Nephron (organoid): ENCODE data around the gene NGB.

ENCODE experiments used
- H3K27ac Mint-ChIP-seq, 3 experiments: 2 replicates each; pipeline ENCODE4 v1.8.0; 2020; ENCODE audit warnings: mixed read lengths in 3 of 3, mild to moderate bottlenecking in 2 of 3, moderate library complexity in 1 of 3
- H3K27me3 Mint-ChIP-seq: 2 replicates; pipeline ENCODE4 v1.8.0; 2021; ENCODE audit warnings: low read depth, mild to moderate bottlenecking, moderate library complexity, mixed read lengths
- H3K36me3 Mint-ChIP-seq: 2 replicates; pipeline ENCODE4 v1.8.0; 2020; ENCODE audit warnings: low read depth, mixed read lengths
- H3K4me1 Mint-ChIP-seq: 2 replicates; pipeline ENCODE4 v1.8.0; 2020; ENCODE audit warnings: mixed read lengths
- H3K4me3 Mint-ChIP-seq, 3 experiments: 2 replicates each; pipeline ENCODE4 v1.8.0; 2020; ENCODE audit warnings: mild to moderate bottlenecking in 3 of 3, mixed read lengths in 3 of 3, moderate library complexity in 2 of 3
- H3K9me3 Mint-ChIP-seq: 2 replicates; pipeline ENCODE4 v1.8.0; 2020; ENCODE audit warnings: mixed read lengths
- CTCF ChIP-seq, 3 experiments: fragments of 200-600 bp; sonication (generic); IDR thresholded peaks; one replicate each; pipeline ENCODE4 v1.5.0; 2021; ENCODE audit warnings: antibody characterized with exemption in 3 of 3; ENCODE audit not compliant: unreplicated experiment in 3 of 3

NGB gene

GRCh38 chr14:77278461-77279230, 7.6 kb upstream of the NGB start:
- Mint-ChIP-seq H3K36me3 (peaks cover 17% of the 10 kb centered on the region), H3K4me1 (no peaks in the 10 kb centered on the region), H3K27ac (no peak overlapping the region), H3K27me3 (peaks cover 9% of the 10 kb centered on the region), H3K4me3 (no peak overlapping the region), H3K9me3 (no peaks in the 10 kb centered on the region)
- no peak for TF ChIP-seq CTCF (IDR thresholded peaks at IDR 0.05; ENCODE audit: unreplicated experiment in 3 of 3)

GRCh38 chr14:77276959-77277358, 6.0 kb upstream of the NGB start:
- Mint-ChIP-seq H3K9me3 (no peaks in the 10 kb centered on the region), H3K27me3 (peaks cover 22% of the 10 kb centered on the region), H3K4me3 (no peak overlapping the region), H3K4me1 (peaks cover 3% of the 10 kb centered on the region), H3K36me3 (peaks cover 10% of the 10 kb centered on the region), H3K27ac (no peak overlapping the region)
- no peak for TF ChIP-seq CTCF (IDR thresholded peaks at IDR 0.05; ENCODE audit: unreplicated experiment in 3 of 3)

DNA sequence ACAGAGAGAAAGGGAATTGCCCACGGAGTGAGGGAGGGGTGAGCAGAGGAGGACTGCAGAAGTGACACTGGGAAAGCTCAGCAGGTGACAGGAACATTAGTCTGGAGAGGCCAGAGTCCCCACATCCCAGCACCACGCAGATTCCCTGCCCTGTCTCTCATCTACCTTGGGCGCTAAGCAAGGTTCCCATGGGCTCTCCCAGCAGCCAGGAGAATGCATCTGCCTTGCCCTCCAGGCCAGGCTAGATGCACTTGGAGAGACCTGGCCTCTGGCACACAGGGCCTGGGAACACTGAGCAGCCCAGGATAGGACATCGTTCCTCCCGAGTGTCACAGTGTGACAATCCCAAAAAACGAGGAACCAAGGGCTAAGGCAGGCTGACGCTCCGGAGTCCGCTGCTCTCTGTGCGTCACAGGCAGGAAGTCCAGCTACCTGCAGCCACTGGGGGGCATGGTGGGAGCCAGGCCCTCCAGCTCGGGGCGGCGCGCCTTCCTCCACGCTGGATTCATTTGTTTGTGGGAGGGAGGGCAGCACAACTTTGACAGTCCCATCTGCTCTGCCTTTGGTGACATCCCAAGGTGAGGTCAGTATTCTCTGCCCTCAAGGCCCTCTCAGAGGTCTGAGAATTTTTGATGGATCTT, 5.4 kb upstream of the NGB start:
- Mint-ChIP-seq H3K27ac (no peak overlapping the region), H3K4me1 (peaks cover 3% of the 10 kb centered on the region), H3K27me3 (peaks cover 27% of the 10 kb centered on the region), H3K36me3 (peaks cover 10% of the 10 kb centered on the region), H3K4me3 (no peak overlapping the region), H3K9me3 (no peaks in the 10 kb centered on the region)
- TF ChIP-seq CTCF (IDR thresholded peaks at IDR 0.05; ENCODE audit: unreplicated experiment in 3 of 3): no peak

- H3K27me3 Mint-ChIP-seq: peaks cover 33% of the 10 kb centered on the region
- no peak overlapping the region for H3K4me3 Mint-ChIP-seq
- peaks cover 3% of the 10 kb centered on the region for H3K4me1 Mint-ChIP-seq
- no peaks in the 10 kb centered on the region for H3K9me3 Mint-ChIP-seq
- H3K27ac Mint-ChIP-seq: no peak overlapping the region
- no peak for TF ChIP-seq CTCF (IDR thresholded peaks at IDR 0.05; ENCODE audit: unreplicated experiment in 3 of 3)
- H3K36me3 Mint-ChIP-seq: peaks cover 10% of the 10 kb centered on the region
These were observed 4.6 kb upstream of the NGB start for GRCh38 chr14:77275601-77276017.

GRCh38 chr14:77275041-77275580, 4.1 kb upstream of the NGB start:
- no peak for TF ChIP-seq CTCF (IDR thresholded peaks at IDR 0.05; ENCODE audit: unreplicated experiment in 3 of 3)
- Mint-ChIP-seq H3K4me3 (no peak overlapping the region), H3K36me3 (peaks cover 7% of the 10 kb centered on the region), H3K4me1 (peaks cover 3% of the 10 kb centered on the region), H3K27ac (no peak overlapping the region), H3K9me3 (no peaks in the 10 kb centered on the region), H3K27me3 (peaks cover 38% of the 10 kb centered on the region)
